Stimulated activated CD4-positive, alpha-beta T cell treated with anti-CD3 and anti-CD28 coated beads, Interleukin-15, amount 100 ng/mL, for 48 hours (primary cell): ENCODE results near the gene NARF.
"Not testable (repeated sequence)": the region's sequence is repeated elsewhere in the genome, so short reads cannot be mapped to it uniquely, and the experiment has no call there.

ENCODE experiments used
- DNase-seq, 2 donors: peaks; one replicate each; pipeline ENCODE4 v3.0.0-alpha.2; 2020; ENCODE audit warnings: low read depth in 2 of 2

NARF gene

GRCh38 chr17:82446124-82446523 lies 12.4 kb upstream of the NARF start:
- DNase-seq, result no peak

- DNase-seq, result no peak
These were observed 11.9 kb upstream of the NARF start for GRCh38 chr17:82446649-82447048.

- DNase-seq, result no peak
These were observed 10.7 kb upstream of the NARF start for GRCh38 chr17:82447876-82448275.

- peak; percentile 47 to 48 for DNase-seq
These were observed 9.2 kb upstream of the NARF start for GRCh38 chr17:82449131-82449882.

GRCh38 chr17:82449883-82450356 lies 8.6 kb upstream of the NARF start:
- peak in 1 of 2 donors; percentile 32 for DNase-seq

GRCh38 chr17:82450357-82451106 lies 8.0 kb upstream of the NARF start, which contains the start of gene CYBC1:
CYBC1 (minus strand) TSS chr17:82450752; CDS start chr17:82449254, 1,498 bp downstream.
- peak; percentile 91 to 96 for DNase-seq

- no peak for DNase-seq
These were observed 6.4 kb upstream of the NARF start for GRCh38 chr17:82452162-82452561.

GRCh38 chr17:82453151-82453550 lies 5.4 kb upstream of the NARF start:
- DNase-seq, result not testable (repeated sequence)

GRCh38 chr17:82453706-82454105 lies 4.8 kb upstream of the NARF start:
- not testable (repeated sequence) for DNase-seq

- no peak for DNase-seq
These were observed 1.2 kb upstream of the NARF start for GRCh38 chr17:82457073-82457928.

GRCh38 chr17:82457929-82458178 lies 687 bp upstream of the NARF start:
- no peak for DNase-seq

- DNase-seq, result no peak
These were observed 414 bp downstream of the NARF start for GRCh38 chr17:82458885-82459424.

- DNase-seq, result not testable (repeated sequence)
These were observed 1.4 kb downstream of the NARF start for GRCh38 chr17:82459936-82460335.

GRCh38 chr17:82461827-82462524 lies 3.4 kb downstream of the NARF start:
- DNase-seq, result no peak

GRCh38 chr17:82463391-82463790 lies 4.8 kb downstream of the NARF start:
- no peak for DNase-seq

- DNase-seq, result no peak
These were observed 5.5 kb downstream of the NARF start for GRCh38 chr17:82463925-82464566.

- DNase-seq, result no peak
These were observed 6.0 kb downstream of the NARF start for GRCh38 chr17:82464567-82464929.

GRCh38 chr17:82465023-82465603 lies 6.6 kb downstream of the NARF start:
- DNase-seq, result no peak

- no peak for DNase-seq
These were observed 10.2 kb downstream of the NARF start for GRCh38 chr17:82468692-82469091.

- DNase-seq, result no peak
These were observed 11.5 kb downstream of the NARF start for GRCh38 chr17:82470065-82470464.
